ENCODE data around the gene ZFHX3. TPM values are rescaled to one million over a fixed set of nuclear protein-coding genes. Genes with fewer than 3 reads are reported as not detected.

The ZFHX3 gene
- total and polyA plus RNA-seq, 2 donors (not counting 3 experiments of a cell fraction or from before 2014, with no cell fraction given), result 3.7 to 18.8 TPM

GRCh38 chr16:73019457-73020362 lies 28.2 kb downstream of the ZFHX3 start:
- H3K4me3 ChIP-seq (replicated peaks in 1 of 3; ENCODE audit: insufficient read depth in 1 of 3, low read depth in 1 of 3, low read length in 3 of 3), result no peak overlapping the region
- CTCF ChIA-PET, result interaction anchor here (0.7 to 2.0 kb wide), 4 partner anchors 40 to 171 kb away, joined by 3 to 6 read pairs (median 4); no protein-coding TSS in a partner anchor

More at GRCh38 chr16:73019457-73020362, 28.2 kb downstream of the ZFHX3 start:
- BruUV-seq (replicated peaks), result TSS peak; percentile 69
- Histone ChIP-seq H3K36me3 (ENCODE audit: control insufficient read depth in 2 of 2, extremely low read depth in 1 of 2, insufficient read depth in 2 of 2, low read length in 2 of 2) (no peaks in the 10 kb centered on the region), H3K9ac (replicated peaks; ENCODE audit: extremely low read depth, insufficient read depth, low read length) (peak overlapping the region; percentile 14), H3K27ac (ENCODE audit: insufficient read depth, low read depth, low read length) (peak overlapping the region; percentile 78), H4K20me1 (replicated peaks; ENCODE audit: control insufficient read depth, extremely low read depth, insufficient read depth, low read length) (no peaks in the 10 kb centered on the region), H3K4me2 (ENCODE audit: insufficient read depth, low read length) (peak overlapping the region; percentile 63), H3K4me1 (ENCODE audit: control insufficient read depth, extremely low read depth, insufficient read depth, low read length) (peaks cover 30% of the 10 kb centered on the region), H3K79me2 (ENCODE audit: control insufficient read depth, insufficient read depth, low read length) (peaks cover 45% of the 10 kb centered on the region), H3K27me3 (ENCODE audit: control insufficient read depth in 2 of 2, insufficient read depth in 2 of 2, low read length in 2 of 2) (no peaks in the 10 kb centered on the region), H2AFZ (ENCODE audit: low read depth, low read length) (no peak overlapping the region), H3K9me1 (replicated peaks; ENCODE audit: control insufficient read depth, extremely low read depth, insufficient read depth, low read length) (no peaks in the 10 kb centered on the region), H3K9me3 (replicated peaks; ENCODE audit: control insufficient read depth, insufficient read depth, low read length) (no peaks in the 10 kb centered on the region)
- peak; percentile 53 for DNase-seq (ENCODE audit: low read depth, low spot score)
- POLR2A ChIA-PET, result no interaction called here
- dilution Hi-C loops (cut with MboI; ENCODE audit: extremely low pct_ligation_motif_present, low sequenced_read_pairs), result no loop called here
- peak; percentile 62 for FAIRE-seq
- TF ChIP-seq POLR2AphosphoS5 (IDR thresholded peaks at IDR 0.05; ENCODE audit: insufficient read depth, low read depth, low read length) (peak; percentile 31), POLR2A (IDR thresholded peaks at IDR 0.05; ENCODE audit: low read depth, low read length) (peak; percentile 18), FOS (IDR thresholded peaks at IDR 0.05; ENCODE audit: borderline replicate concordance, insufficient read depth, low read length) (peak; percentile 15), MAX (IDR thresholded peaks at IDR 0.05; ENCODE audit: insufficient read depth, insufficient read length) (no peak), JUN (IDR thresholded peaks at IDR 0.05; ENCODE audit: borderline replicate concordance, insufficient read depth, insufficient read length, low read depth) (peak; percentile 55), CTCF (IDR thresholded peaks at IDR 0.05; ENCODE audit: extremely low read depth in 1 of 2, insufficient read depth in 1 of 2, low read depth in 1 of 2, low read length in 2 of 2) (no peak)
- intact Hi-C loops (cut with micrococcal nuclease), result loop anchor here (1.0 to 2.0 kb wide), 2 partner anchors 33 to 49 kb away; no protein-coding TSS in a partner anchor

Data from endothelial cell of umbilical vein (primary cell).